Aorta (tissue), 5 donors: Measurements from ENCODE around the gene SH2D3C. TPM values are rescaled to one million over a fixed set of nuclear protein-coding genes. Genes with fewer than 3 reads are reported as not detected.

Experiments used
- ATAC-seq: fragments of 200-7000 bp; cut with Tn5 transposase; one replicate; pipeline ENCODE4 v1.9.1; 2022; ENCODE audit warnings: moderate library complexity; ENCODE audit not compliant: low FRiP score
- DNase-seq, 2 donors: peaks; one replicate each; pipeline ENCODE4 v3.0.0-alpha.2; 2020
- H3K27ac ChIP-seq, 2 donors: one replicate each; pipeline ENCODE4 v1.5.1; 2013; ENCODE audit warnings: low read length in 2 of 2, mild to moderate bottlenecking in 2 of 2, moderate library complexity in 2 of 2, control low read depth in 1 of 2, inconsistent platforms in 1 of 2, low read depth in 1 of 2
- H3K27me3 ChIP-seq, 2 donors: one replicate each; pipeline ENCODE4 v1.6.1; 2013; ENCODE audit warnings: control low read depth in 1 of 2, low read length in 1 of 2, mild to moderate bottlenecking in 1 of 2, moderate library complexity in 1 of 2; ENCODE audit not compliant: insufficient read depth in 2 of 2, control insufficient read depth in 1 of 2
- H3K36me3 ChIP-seq, 2 donors: one replicate each; pipeline ENCODE4 v1.6.1; 2013; ENCODE audit warnings: control low read depth in 1 of 2, low read length in 1 of 2, mild to moderate bottlenecking in 1 of 2; ENCODE audit not compliant: insufficient read depth in 2 of 2, control insufficient read depth in 1 of 2
- H3K4me1 ChIP-seq, 2 donors: one replicate each; pipeline ENCODE4 v1.6.1; 2013; ENCODE audit warnings: low read length in 2 of 2, control low read depth in 1 of 2, mild to moderate bottlenecking in 1 of 2, moderate library complexity in 1 of 2; ENCODE audit not compliant: insufficient read depth in 2 of 2, control insufficient read depth in 1 of 2
- H3K4me3 ChIP-seq, 2 donors: one replicate each; pipeline ENCODE4 v1.5.1; 2013; ENCODE audit warnings: low read length in 2 of 2, control low read depth in 1 of 2, mild to moderate bottlenecking in 1 of 2
- H3K9me3 ChIP-seq: one replicate; pipeline ENCODE4 v1.6.1; 2013; ENCODE audit warnings: mild to moderate bottlenecking, low read length; ENCODE audit not compliant: control insufficient read depth
- WGBS, 2 donors: extraction: QIAGEN DNeasy Blood & Tissue Kit; methylation state at CpG; one replicate each; pipeline ENCODE4 v1.1.7; 2013; 5-methylcytosine and 5-hydroxymethylcytosine counted together
- intact Hi-C, 2 donors: fragments of 100-400 bp; cut with DNase I; formaldehyde crosslinking; loops; one replicate each; pipeline versions ENCODE4 v1.14.2 to v1.15.0; 2022
- polyA plus RNA-seq, 2 donors: library from polyadenylated mRNA; stranded (reverse); fragments of 200-250 nt; gene quantifications; one replicate each; pipeline ENCODE4 v1.2.3, GENCODE V29; 2013
- total RNA-seq, 2 donors: library from RNA; stranded (reverse); fragmentation: NEBNext Ultra II Directional; extraction: Animal tissue kit (Norgen Biotek cat#: 25700); gene quantifications; one replicate each; pipeline ENCODE4 v1.2.1, GENCODE V29; 2021
- donor health status: healthy with polysubstance abuse.
- donor health status: Bipolar disorder and iron deficiency.
- donor health status: DM: no; HTN: no; CAD: no.
- donor health status: DM: no; HTN: no; CAD: no.
- donor health status: DM: yes; HTN: yes; CAD: no.

SH2D3C gene
- total and polyA plus RNA-seq, 4 donors = 0.13 to 34.8 (median 10.8) TPM

DNA sequence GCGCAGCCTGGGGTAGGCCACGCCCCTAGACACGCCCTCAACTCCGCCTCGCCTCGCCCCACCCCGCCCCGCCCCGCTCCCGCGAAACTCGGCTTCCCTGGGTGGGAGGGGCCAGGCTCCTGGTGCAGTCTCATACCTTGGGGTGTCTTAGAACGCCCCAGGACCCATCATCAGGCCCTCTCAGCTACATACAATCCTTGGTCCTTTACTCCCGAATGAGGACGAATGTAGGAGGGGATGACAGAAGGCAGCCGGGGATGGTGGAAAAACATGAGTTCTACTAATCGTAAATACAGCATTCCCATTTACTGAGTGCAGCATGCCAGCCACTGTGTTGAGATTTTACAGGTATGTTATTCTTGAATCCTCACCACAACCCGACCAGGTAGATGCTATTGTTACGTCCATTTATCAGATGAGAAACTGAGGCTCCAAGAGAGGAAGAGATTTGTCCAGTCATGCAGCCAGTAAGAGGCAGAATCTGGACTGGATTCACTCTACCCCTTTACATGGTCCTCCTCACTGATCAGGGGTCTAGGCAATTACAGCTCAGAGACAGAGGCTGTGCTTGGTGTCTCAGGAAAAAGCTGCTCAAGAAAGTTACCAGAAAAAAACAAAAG lies 6.8 kb downstream of the SH2D3C start:
- Histone ChIP-seq H3K36me3 (no peaks in the 10 kb centered on the region), H3K9me3 (no peaks in the 10 kb centered on the region), H3K4me3 (no peak overlapping the region), H3K4me1 (no peaks in the 10 kb centered on the region), H3K27ac (no peak overlapping the region), H3K27me3 (no peaks in the 10 kb centered on the region)
- DNase-seq = no peak
- intact Hi-C loops = no loop called here
- ATAC-seq = no peak
- 4 to 5% methylated on average over 19 of the region's 19 CpGs for WGBS, 2 donors

DNA sequence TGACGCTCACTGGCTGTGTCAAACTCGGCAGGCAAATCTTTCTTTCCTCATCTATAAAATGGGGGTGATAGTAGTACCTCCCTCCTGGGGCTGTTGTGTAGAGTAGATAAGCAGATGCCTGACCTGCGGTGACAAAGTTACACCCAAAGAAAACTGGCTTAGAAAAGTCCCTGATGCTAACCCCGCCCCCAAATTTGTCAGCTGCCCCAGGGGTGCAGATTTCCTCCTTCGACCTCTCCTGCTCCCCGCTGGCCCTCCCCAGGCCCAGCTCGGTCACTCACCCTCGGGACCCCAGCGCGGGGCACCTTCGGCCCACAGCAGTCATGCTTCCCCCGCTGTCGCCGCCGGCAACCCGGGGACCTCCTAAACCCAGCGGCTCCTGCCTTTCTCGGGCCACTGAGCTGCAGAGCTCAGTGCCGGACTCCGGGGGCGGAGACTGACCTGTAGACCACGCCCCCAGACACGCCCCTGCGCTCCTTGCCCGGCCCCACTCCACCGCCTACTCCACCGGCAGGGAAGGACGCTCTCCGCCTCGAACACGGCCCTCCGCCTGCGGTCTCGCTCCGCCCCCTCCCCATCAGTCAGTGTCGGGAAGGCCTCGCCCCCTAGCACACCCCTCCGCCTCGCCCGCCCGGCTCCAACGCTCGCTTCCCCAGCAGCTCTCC lies 7.4 kb downstream of the SH2D3C start:
- DNase-seq (peak; percentile 100), ATAC-seq (peak; percentile 98)
- no peak overlapping the region for H3K27ac ChIP-seq
- no peaks in the 10 kb centered on the region for H3K4me1 ChIP-seq
- no peaks in the 10 kb centered on the region for H3K27me3 ChIP-seq
- no peaks in the 10 kb centered on the region for H3K36me3 ChIP-seq
- intact Hi-C loops = no loop called here
- no peak overlapping the region for H3K4me3 ChIP-seq
- no peaks in the 10 kb centered on the region for H3K9me3 ChIP-seq
- 3 to 4% methylated on average over 43 of the region's 43 CpGs for WGBS, 2 donors

DNA sequence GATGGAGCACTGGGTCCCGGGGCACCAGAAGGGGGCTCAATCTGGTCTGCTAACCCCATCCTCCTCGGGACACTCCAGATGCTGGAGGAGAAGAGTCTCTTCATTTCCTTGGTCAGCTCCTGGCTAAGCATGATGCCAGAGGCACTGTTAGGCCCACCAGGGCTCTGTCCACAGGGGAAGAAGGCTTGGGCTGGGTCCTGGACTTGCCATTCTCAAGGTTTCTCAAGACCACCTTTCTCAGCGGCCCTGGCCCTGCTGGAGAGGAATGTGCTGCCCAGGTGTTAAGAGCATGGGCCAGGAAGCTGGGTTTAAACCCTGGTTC lies 7.9 kb downstream of the SH2D3C start:
- intact Hi-C loops = no loop called here
- Histone ChIP-seq H3K27ac (no peak overlapping the region), H3K4me3 (no peak overlapping the region), H3K36me3 (no peaks in the 10 kb centered on the region), H3K9me3 (no peaks in the 10 kb centered on the region), H3K27me3 (no peaks in the 10 kb centered on the region), H3K4me1 (no peaks in the 10 kb centered on the region)
- WGBS, 2 donors = 60 to 62% methylated on average over 3 of the region's 3 CpGs
- no peak for DNase-seq
- ATAC-seq = no peak

DNA sequence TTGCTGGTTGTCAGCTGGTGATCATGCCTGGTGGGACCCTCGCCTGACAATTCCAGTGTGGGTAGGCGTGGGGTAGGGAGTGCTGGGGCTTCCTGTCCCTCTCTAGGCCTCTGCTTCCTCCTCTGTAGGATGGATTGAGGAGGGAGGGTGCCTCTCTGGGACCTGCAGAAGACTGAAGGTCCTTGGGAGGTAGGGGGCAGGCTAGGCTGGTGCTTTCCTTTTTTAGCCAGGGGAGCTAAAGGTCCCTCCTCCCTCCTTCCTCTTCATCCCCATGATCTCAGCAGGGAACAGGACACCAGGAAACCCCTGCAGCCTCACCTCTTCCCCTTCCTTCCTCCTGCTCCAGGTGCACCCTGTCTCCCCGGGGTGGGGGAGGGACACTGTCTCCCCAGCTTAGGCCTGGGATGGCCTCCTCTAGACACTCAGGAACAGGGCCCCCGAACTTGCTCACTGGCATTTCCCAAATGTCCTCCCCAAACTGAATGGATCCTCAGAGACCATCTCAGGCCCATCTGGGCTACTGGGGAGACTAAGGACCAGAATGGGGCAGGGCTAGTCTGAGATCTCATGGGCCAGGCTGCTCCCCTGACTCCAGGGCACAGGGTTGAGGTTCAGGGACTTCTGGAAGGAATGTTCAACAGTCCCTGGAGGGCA lies 8.4 kb downstream of the SH2D3C start:
- Histone ChIP-seq H3K27me3 (no peaks in the 10 kb centered on the region), H3K27ac (no peak overlapping the region), H3K9me3 (no peaks in the 10 kb centered on the region), H3K4me3 (no peak overlapping the region), H3K4me1 (no peaks in the 10 kb centered on the region), H3K36me3 (no peaks in the 10 kb centered on the region)
- WGBS, 2 donors = 83 to 91% methylated on average over 4 of the region's 4 CpGs
- no peak for DNase-seq
- ATAC-seq = no peak
- intact Hi-C loops = no loop called here

DNA sequence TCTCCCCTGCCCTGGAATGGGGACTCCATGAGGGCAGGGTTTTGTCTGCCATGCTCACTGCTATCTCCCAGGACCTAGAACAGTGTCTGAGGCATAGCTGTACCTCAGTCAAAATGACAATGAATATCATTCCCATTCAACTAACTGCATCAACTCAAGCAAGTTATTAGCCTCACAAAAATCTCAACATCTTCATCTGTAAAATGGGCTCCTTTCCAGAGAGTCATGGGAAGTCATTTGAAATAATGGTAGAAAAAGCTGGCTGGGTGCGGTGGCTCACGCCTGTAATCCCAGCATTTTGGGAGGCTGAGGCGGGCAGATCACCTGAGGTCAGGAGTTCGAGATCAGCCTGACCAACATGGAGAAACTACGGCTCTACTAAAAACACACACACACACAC lies 9.4 kb downstream of the SH2D3C start:
- H3K27ac ChIP-seq = no peak overlapping the region
- 93 to 98% methylated on average over 5 of the region's 5 CpGs for WGBS, 2 donors
- H3K4me1 ChIP-seq = no peaks in the 10 kb centered on the region

DNA sequence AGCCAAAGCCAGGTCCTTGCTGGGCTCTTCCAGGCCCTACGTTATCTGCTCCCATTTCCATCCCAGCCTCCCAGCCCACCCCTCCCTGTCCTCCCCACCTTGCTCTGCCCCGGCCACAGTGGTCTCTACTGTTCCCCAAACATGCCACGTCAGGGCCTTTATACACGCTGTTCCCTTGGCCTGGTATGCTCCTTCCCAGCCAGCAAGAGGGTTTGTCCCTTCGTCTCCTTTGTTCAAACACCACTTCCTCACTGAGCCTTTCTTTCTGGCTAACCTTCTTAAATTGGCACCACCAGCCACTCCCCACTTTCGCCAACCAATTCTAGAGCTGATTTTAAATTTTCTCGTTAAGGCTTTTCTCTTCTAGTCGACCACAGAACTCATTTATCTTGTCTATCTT lies 9.8 kb downstream of the SH2D3C start:
- no peak for DNase-seq
- Histone ChIP-seq H3K4me3 (no peak overlapping the region), H3K9me3 (no peaks in the 10 kb centered on the region), H3K27me3 (no peaks in the 10 kb centered on the region), H3K27ac (no peak overlapping the region), H3K4me1 (no peaks in the 10 kb centered on the region), H3K36me3 (no peaks in the 10 kb centered on the region)
- ATAC-seq = no peak
- intact Hi-C loops = no loop called here
- WGBS, 2 donors = 85 to 88% methylated on average over 8 of the region's 8 CpGs

More for the DNA sequence above, 9.4 kb downstream of the SH2D3C start:
- ATAC-seq (no peak), DNase-seq (no peak)
- H3K36me3 ChIP-seq = no peaks in the 10 kb centered on the region
- intact Hi-C loops = no loop called here
- no peak overlapping the region for H3K4me3 ChIP-seq
- no peaks in the 10 kb centered on the region for H3K9me3 ChIP-seq
- H3K27me3 ChIP-seq = no peaks in the 10 kb centered on the region

DNA sequence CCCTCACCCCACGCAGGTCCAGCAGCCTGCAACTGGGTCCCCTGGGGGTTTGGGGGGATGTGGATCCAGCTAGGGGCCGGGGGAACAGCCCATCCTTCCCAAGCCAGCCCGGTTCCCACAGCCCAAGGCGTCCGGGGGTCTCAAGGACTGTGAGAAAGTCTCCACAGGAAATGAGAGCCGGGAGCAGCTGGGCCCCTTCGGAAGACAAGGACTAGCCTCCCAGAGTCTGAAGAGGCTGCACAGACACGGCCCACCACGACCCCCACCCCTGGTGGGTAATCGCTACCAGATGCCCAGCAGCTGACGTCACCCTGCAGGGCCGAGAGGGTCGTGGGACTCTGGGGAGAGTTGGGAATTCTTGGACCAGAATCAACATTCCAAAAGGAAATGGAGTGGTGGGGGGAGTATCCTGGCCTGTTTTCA lies 10.5 kb downstream of the SH2D3C start:
- DNase-seq = no peak
- 39 to 42% methylated on average over 13 of the region's 13 CpGs for WGBS, 2 donors
- Histone ChIP-seq H3K4me3 (no peak overlapping the region), H3K27me3 (no peaks in the 10 kb centered on the region), H3K4me1 (no peaks in the 10 kb centered on the region), H3K9me3 (no peaks in the 10 kb centered on the region), H3K27ac (no peak overlapping the region), H3K36me3 (no peaks in the 10 kb centered on the region)
- intact Hi-C loops = no loop called here
- ATAC-seq = no peak

DNA sequence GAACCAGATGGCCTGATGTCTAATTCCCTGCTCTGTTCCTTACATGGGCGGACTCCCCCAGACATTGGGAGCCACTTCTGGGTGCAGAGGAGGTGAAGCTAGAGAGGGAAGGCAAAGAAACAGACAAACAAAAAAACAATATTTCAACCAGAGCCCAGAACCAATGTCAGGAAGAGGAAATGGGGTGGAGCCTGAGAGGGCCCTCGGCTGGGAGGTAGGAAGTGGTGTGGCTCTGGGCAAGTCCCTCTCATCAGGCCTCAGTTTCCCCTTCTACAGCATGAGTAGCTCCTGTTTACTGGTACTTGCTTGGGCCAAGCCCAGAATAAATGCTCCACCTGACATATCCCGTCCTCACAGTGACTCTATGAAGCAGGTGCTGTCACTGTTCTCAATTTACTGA lies 11.1 kb downstream of the SH2D3C start:
- no peaks in the 10 kb centered on the region for H3K36me3 ChIP-seq
- no peaks in the 10 kb centered on the region for H3K27me3 ChIP-seq
- no peaks in the 10 kb centered on the region for H3K9me3 ChIP-seq
- H3K4me1 ChIP-seq = no peaks in the 10 kb centered on the region
- H3K4me3 ChIP-seq = no peak overlapping the region
- 82 to 83% methylated on average over 3 of the region's 3 CpGs for WGBS, 2 donors
- no peak for ATAC-seq
- no peak overlapping the region for H3K27ac ChIP-seq
- intact Hi-C loops = no loop called here
- DNase-seq = no peak

DNA sequence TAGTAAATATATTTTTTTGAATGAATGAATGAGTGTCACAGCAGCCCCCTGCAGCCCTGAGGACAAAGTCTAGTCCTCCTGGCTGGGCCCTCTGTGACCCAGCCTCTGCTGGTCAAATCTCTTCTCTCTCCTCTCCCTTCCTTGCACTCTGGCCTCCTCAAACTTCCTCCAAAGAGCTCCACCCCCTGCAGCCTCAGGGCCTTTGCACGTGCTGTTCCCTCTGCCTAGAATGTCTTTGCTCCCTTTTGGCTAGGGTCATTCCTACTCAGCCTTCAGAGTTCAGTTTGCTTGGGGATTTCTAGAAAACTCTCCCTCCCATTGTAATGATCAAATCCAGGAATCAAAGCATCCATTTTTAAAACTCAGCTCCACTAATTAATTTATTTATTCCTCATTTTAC lies 13.0 kb downstream of the SH2D3C start:
- intact Hi-C loops = no loop called here
- Histone ChIP-seq H3K36me3 (no peaks in the 10 kb centered on the region), H3K9me3 (no peaks in the 10 kb centered on the region), H3K4me3 (no peak overlapping the region), H3K27ac (no peak overlapping the region), H3K27me3 (no peaks in the 10 kb centered on the region), H3K4me1 (no peaks in the 10 kb centered on the region)
- no peak for ATAC-seq
- no peak for DNase-seq
- 92 to 96% methylated on average over 1 of the region's 1 CpG for WGBS, 2 donors
